AG09319 (cell line): ENCODE results near the gene TUBGCP3.

Experiments used
- DNase-seq: peaks from one replicate; pipeline ENCODE4 v3.0.0-alpha.2; 2010; ENCODE audit warnings: low read depth; ENCODE audit errors: extremely low read depth
- CTCF ChIP-seq: IDR thresholded peaks from 2 replicates; pipeline ENCODE4 v1.5.1; 2011; ENCODE audit warnings: low read depth, mild to moderate bottlenecking, inconsistent platforms, low read length, moderate library complexity

Gene TUBGCP3

GRCh38 chr13:112614835-112615234, 26.9 kb upstream of the TUBGCP3 start:
- TF ChIP-seq CTCF, result no peak
- no peak for DNase-seq

GRCh38 chr13:112608212-112608611, 20.3 kb upstream of the TUBGCP3 start:
- no peak for DNase-seq
- no peak for TF ChIP-seq CTCF

- peak; percentile 60 for DNase-seq
- peak; percentile 76 for TF ChIP-seq CTCF
These were observed 18.4 kb upstream of the TUBGCP3 start for GRCh38 chr13:112606109-112607001.

DNA sequence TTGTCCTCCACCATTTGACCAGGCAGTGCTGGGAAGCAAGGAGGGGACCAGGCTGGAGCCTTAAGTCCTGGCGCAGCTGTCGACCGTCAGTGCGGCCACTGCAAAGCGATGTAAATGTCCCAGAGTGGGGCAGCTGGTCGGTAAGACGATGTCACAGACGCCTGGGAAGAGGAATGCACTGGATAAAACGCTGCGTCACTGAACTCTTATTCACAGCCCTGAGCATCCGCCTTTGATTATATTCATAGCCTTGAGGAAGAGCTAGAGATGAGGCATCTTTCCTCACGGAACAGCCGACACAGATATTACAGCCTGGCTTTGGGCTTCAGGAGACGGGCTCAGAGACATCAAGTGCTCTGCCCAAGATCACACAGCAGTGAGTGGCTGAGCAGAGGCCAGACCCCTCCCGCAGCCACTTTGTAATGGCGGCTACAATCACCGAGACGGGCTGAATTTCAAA, 17.6 kb upstream of the TUBGCP3 start:
- no peak for DNase-seq
- TF ChIP-seq CTCF, result no peak

DNA sequence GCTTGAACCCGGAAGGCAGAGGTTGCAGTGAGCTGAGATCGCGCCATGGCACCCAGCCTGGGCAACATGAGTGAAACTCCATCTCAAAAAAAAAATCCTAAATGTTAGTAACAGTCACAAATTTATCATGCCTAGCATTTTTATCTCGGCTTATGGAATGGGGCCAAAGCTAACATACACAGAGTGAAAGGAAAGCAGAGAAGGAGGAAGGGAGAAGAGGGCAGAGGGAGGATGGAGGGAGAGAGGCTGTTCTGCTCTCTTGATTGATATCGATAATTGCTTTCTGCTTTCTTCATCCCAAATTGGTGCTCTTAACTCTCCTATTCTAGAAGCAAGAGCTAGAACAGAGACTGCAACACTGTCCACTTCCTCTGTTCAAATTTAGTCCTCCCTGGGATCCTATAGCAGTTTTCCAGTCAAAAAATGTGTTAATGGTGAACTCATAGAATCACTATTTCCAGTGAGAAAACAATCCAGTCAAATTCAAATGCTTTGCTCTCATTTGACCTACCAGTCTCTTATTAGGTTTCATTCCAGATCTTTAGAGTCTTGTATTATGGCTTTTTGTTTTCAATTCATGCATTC, 15.8 kb upstream of the TUBGCP3 start:
- DNase-seq, result no peak
- TF ChIP-seq CTCF, result no peak

- no peak for TF ChIP-seq CTCF
- no peak for DNase-seq
These were observed 14.2 kb upstream of the TUBGCP3 start for GRCh38 chr13:112602189-112602588.

DNA sequence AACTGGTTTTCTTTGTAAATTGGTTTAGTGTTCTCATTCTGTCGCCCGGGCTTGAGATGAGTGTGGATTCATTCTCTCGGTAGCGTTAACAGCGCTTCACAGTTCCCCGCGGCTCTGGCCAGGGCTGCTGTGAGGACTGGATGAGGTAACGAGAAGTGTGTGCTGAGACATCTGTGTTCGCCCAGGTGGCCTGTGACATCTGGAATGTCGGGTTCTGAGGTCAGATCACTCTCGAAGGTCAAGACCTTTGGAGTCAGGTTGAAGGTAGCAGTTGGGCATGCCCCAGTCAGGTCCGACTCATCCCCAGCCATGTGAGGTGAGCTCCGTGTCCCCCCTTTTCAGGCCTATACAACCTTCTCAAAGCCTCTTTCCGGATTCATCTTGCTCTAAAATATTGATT, 13.4 kb upstream of the TUBGCP3 start:
- DNase-seq, result no peak
- TF ChIP-seq CTCF, result no peak
